HepG2 (cell line): ENCODE results near the gene MRPL28. TPM values are rescaled to one million over a fixed set of nuclear protein-coding genes. Genes with fewer than 3 reads are reported as not detected.

Source experiments
- AGO2 ChIP-seq: fragments of 200-400 bp; formaldehyde crosslinking; optimal IDR thresholded peaks from 2 replicates; pipeline ENCODE3; 2017; ENCODE audit warnings: mild to moderate bottlenecking, low read depth, low read length, moderate library complexity
- AHR ChIP-seq: IDR thresholded peaks from 2 replicates; pipeline ENCODE4 v1.6.1; 2018; ENCODE audit warnings: missing genetic modification reagents, missing compliant biosample characterization
- BCL3 ChIP-seq: sonication (generic); formaldehyde crosslinking; IDR thresholded peaks from 2 replicates; pipeline ENCODE4 v1.5.1; 2020; ENCODE audit warnings: mild to moderate bottlenecking, missing genetic modification reagents, moderate library complexity
- CSRNP2 ChIP-seq: sonication (generic); formaldehyde crosslinking; conservative IDR thresholded peaks from 2 replicates; pipeline ENCODE4 v1.8.0; 2022; ENCODE audit warnings: low read depth, missing genetic modification reagents
- CTCF ChIP-seq: sonication (generic); formaldehyde crosslinking; IDR thresholded peaks from 2 replicates; pipeline ENCODE4 v1.5.0; 2020; ENCODE audit warnings: mild to moderate bottlenecking, missing genetic modification reagents, moderate library complexity
- FOSL1 ChIP-seq: sonication (generic); formaldehyde crosslinking; IDR thresholded peaks from 2 replicates; pipeline ENCODE4 v1.9.0; 2021; ENCODE audit warnings: missing genetic modification reagents, borderline replicate concordance
- FOXM1 ChIP-seq: sonication (generic); formaldehyde crosslinking; IDR thresholded peaks from 2 replicates; pipeline ENCODE4 v1.5.0; 2020; ENCODE audit warnings: missing genetic modification reagents
- HDAC6 ChIP-seq: fragments of 200-600 bp; sonication (generic); IDR thresholded peaks from 2 replicates; pipeline ENCODE4 v1.7.0; 2017; ENCODE audit warnings: mild to moderate bottlenecking, antibody characterized with exemption, low read length, low read depth
- HNRNPK ChIP-seq: fragments of 200-400 bp; formaldehyde crosslinking; IDR thresholded peaks from 2 replicates; pipeline ENCODE4 v1.6.1; 2018; ENCODE audit warnings: low read length, low read depth, moderate library complexity, mild to moderate bottlenecking; ENCODE audit not compliant: poor library complexity, severe bottlenecking
- IKZF5 ChIP-seq: IDR thresholded peaks from 2 replicates; pipeline ENCODE4 v1.6.1; 2018; ENCODE audit warnings: missing genetic modification reagents, mild to moderate bottlenecking, missing compliant biosample characterization
- JUNB ChIP-seq: sonication (generic); formaldehyde crosslinking; IDR thresholded peaks from 2 replicates; pipeline ENCODE4 v1.8.0; 2022; ENCODE audit warnings: missing genetic modification reagents, mild to moderate bottlenecking, borderline replicate concordance
- JUND ChIP-seq: sonication (generic); formaldehyde crosslinking; IDR thresholded peaks from 2 replicates; pipeline ENCODE4 v1.8.0; 2022; ENCODE audit warnings: mild to moderate bottlenecking, missing genetic modification reagents
- MTA1 ChIP-seq: sonication (generic); formaldehyde crosslinking; IDR thresholded peaks from 2 replicates; pipeline ENCODE4 v1.4.0; 2020; ENCODE audit warnings: missing genetic modification reagents, mild to moderate bottlenecking, borderline replicate concordance
- RAD21 ChIP-seq: fragments of 450-650 bp; formaldehyde crosslinking; IDR thresholded peaks from 2 replicates; pipeline ENCODE4 v1.5.0; 2020; ENCODE audit warnings: mild to moderate bottlenecking
- REPIN1 ChIP-seq: sonication (generic); formaldehyde crosslinking; IDR thresholded peaks from 2 replicates; pipeline ENCODE4 v1.8.0; 2022; ENCODE audit warnings: missing genetic modification reagents, low read depth, mild to moderate bottlenecking, borderline replicate concordance
- RFX3 ChIP-seq: IDR thresholded peaks from 2 replicates; pipeline ENCODE4 v1.6.1; 2016; ENCODE audit warnings: missing biosample characterization, missing genetic modification reagents
- RORA ChIP-seq: sonication (generic); formaldehyde crosslinking; IDR thresholded peaks from 2 replicates; pipeline ENCODE4 v1.5.0; 2020; ENCODE audit warnings: mild to moderate bottlenecking, missing genetic modification reagents, moderate library complexity
- SETDB1 ChIP-seq: sonication (generic); formaldehyde crosslinking; IDR thresholded peaks from 2 replicates; pipeline ENCODE4 v1.5.1; 2020; ENCODE audit warnings: missing genetic modification reagents, mild to moderate bottlenecking, borderline replicate concordance
- SUZ12 ChIP-seq: fragments of 150-350 bp; IDR thresholded peaks from 2 replicates; pipeline ENCODE4 v1.6.1; 2014; ENCODE audit warnings: low read depth, low read length
- ZBTB3 ChIP-seq: sonication (generic); formaldehyde crosslinking; IDR thresholded peaks from 2 replicates; pipeline ENCODE4 v1.4.0; 2020; ENCODE audit warnings: low read depth, mild to moderate bottlenecking, moderate library complexity, missing genetic modification reagents, borderline replicate concordance
- ZFP36 ChIP-seq: fragments of 150-350 bp; IDR thresholded peaks from 2 replicates; pipeline ENCODE4 v1.6.1; 2018; ENCODE audit warnings: borderline replicate concordance, low read length, low read depth; ENCODE audit not compliant: partially characterized antibody
- ZNF431 ChIP-seq: sonication (generic); formaldehyde crosslinking; IDR thresholded peaks from 2 replicates; pipeline ENCODE4 v1.9.0; 2022; ENCODE audit warnings: missing genetic modification reagents, low read depth, mild to moderate bottlenecking, borderline replicate concordance
- ZSCAN20 ChIP-seq: sonication (generic); formaldehyde crosslinking; IDR thresholded peaks from 2 replicates; pipeline ENCODE4 v1.4.0; 2020; ENCODE audit warnings: missing genetic modification reagents, mild to moderate bottlenecking, borderline replicate concordance
- polyA plus RNA-seq, 8 experiments: library from polyadenylated mRNA; depleted of rRNA in 3 of 8; stranded (reverse) in 7 of 8; unstranded in 1 of 8; fragments of >200 nt; fragmentation: Illumina TruSeq in 4 of 8; extraction: Trizol in 4 of 8; gene quantifications; 2 replicates each; pipeline versions ENCODE4 v1.2.1 to v1.2.3, GENCODE V29; 2011 to 2016; ENCODE audit warnings: low read depth in 4 of 8, missing spikeins in 1 of 8, mixed read lengths in 1 of 8; ENCODE audit not compliant: insufficient read depth in 1 of 8
- total RNA-seq, 5 experiments: library from RNA; depleted of rRNA; stranded (reverse); fragments of >200 nt; fragmentation: Illumina TruSeq; extraction: Trizol; gene quantifications; 2 replicates each; pipeline ENCODE4 v1.2.3, GENCODE V29; 2016; ENCODE audit warnings: low read depth in 1 of 5

Gene MRPL28
- total and polyA plus RNA-seq, 2 of the 13 experiments (the other 11 are each of a cell fraction or from before 2014, with no cell fraction given): 114 to 135 TPM

- peak; percentile 88 for TF ChIP-seq AGO2
- TF ChIP-seq RORA (CRISPR knock-in tag): no peak
- no peak for TF ChIP-seq CSRNP2 (CRISPR knock-in tag)
- TF ChIP-seq FOXM1 (CRISPR knock-in tag): no peak
- TF ChIP-seq MTA1: peak; percentile 40; the same call in 1 of the 2 replicates
- no peak for TF ChIP-seq RFX3
- no peak for TF ChIP-seq SETDB1 (CRISPR knock-in tag)
- TF ChIP-seq CTCF (CRISPR knock-in tag): no peak
- TF ChIP-seq BCL3 (CRISPR knock-in tag): no peak
- no peak for TF ChIP-seq ZBTB3 (CRISPR knock-in tag)
- TF ChIP-seq HNRNPK: no peak
- TF ChIP-seq ZSCAN20 (CRISPR knock-in tag): no peak
- TF ChIP-seq AHR: no peak
- TF ChIP-seq JUNB: no peak
- no peak for TF ChIP-seq ZFP36
- TF ChIP-seq HDAC6: no peak
- no peak for TF ChIP-seq JUND (CRISPR knock-in tag)
- 0 out of 2 replicates have a peak, but pooled peaks have one; percentile 44 for TF ChIP-seq IKZF5 (CRISPR knock-in tag)
- no peak for TF ChIP-seq SUZ12
- TF ChIP-seq RAD21 (CRISPR knock-in tag): no peak
- TF ChIP-seq ZNF431 (CRISPR knock-in tag): no peak
- TF ChIP-seq REPIN1: no peak
- no peak for TF ChIP-seq FOSL1
Observed at GRCh38 chr16:364595-365491, 5.5 kb downstream of the MRPL28 start (continued).
